K562 (cell line): ENCODE results near the gene KRT33A. TPM values are rescaled to one million over a fixed set of nuclear protein-coding genes. Genes with fewer than 3 reads are reported as not detected.

Source experiments
- ATAC-seq: fragments of 200-7000 bp; cut with Tn5 transposase; 3 replicates; pipeline ENCODE4 v1.9.1; 2020; ENCODE audit warnings: moderate library complexity
- BruUV-seq: library from RNA; stranded (reverse); fragments of 400-500 nt; replicated peaks from 2 replicates; lab custom pipeline; 2021; lab: Mats Ljungman, UMichigan
- CTCF ChIA-PET: fragments of 300-600 bp; formaldehyde crosslinking; extraction: SDS; loops from one replicate; lab custom pipeline; 2021; ENCODE audit warnings: low intra/inter-chr PET ratio; lab: Yijun Ruan, JAX
- POLR2A ChIA-PET: fragments of 300-600, 350-650 bp; sonication (Branson Sonifier 250); formaldehyde crosslinking; extraction: SDS; loops from one replicate; lab custom pipeline; 2021; ENCODE audit warnings: antibody characterized with exemption, inconsistent platforms; lab: Yijun Ruan, JAX
- DNase-seq, 4 experiments: peaks; one replicate each; pipeline versions ENCODE4 v3.0.0 to v3.0.0-alpha.2; 2011 to 2018; ENCODE audit warnings: low spot score in 3 of 4, mixed read lengths in 3 of 4; ENCODE audit errors: extremely low read depth in 1 of 4
- FAIRE-seq: peaks from 2 replicates; lab custom pipeline; 2011; peaks lifted over from hg19 to GRCh38; lab: Jason Lieb, UNC
- H2AFZ ChIP-seq: 2 replicates; pipeline ENCODE4 v1.6.0; 2011; ENCODE audit warnings: low read depth, low read length, control low read depth, inconsistent platforms
- H3K27ac ChIP-seq: fragments of 200-600 bp; 3 replicates; pipeline ENCODE4 v1.8.0; 2011; ENCODE audit warnings: low read depth, mild to moderate bottlenecking, control low read depth, inconsistent platforms, low read length, moderate library complexity, mixed read lengths; ENCODE audit errors: extremely low read depth
- H3K27me3 ChIP-seq, 2 experiments: fragments of 300-600 bp in 1 of 2; 2 replicates in 1 of 2; 3 replicates in 1 of 2; pipeline versions ENCODE4 v1.6.0 to v1.8.0; 2011; ENCODE audit warnings: inconsistent platforms in 2 of 2, low read length in 2 of 2, mild to moderate bottlenecking in 1 of 2, mixed read lengths in 1 of 2, moderate library complexity in 1 of 2; ENCODE audit not compliant: control insufficient read depth in 2 of 2, insufficient read depth in 2 of 2
- H3K36me3 ChIP-seq: fragments of 300-600 bp; 3 replicates; pipeline ENCODE4 v1.8.0; 2011; ENCODE audit warnings: mild to moderate bottlenecking, low read length, inconsistent platforms; ENCODE audit not compliant: control insufficient read depth, insufficient read depth
- H3K4me1 ChIP-seq, 2 experiments: fragments of 200-600 bp in 1 of 2; replicated peaks in 1 of 2; 2 replicates in 1 of 2; 3 replicates in 1 of 2; pipeline versions ENCODE4 v1.5.1 to v1.8.0; 2011; ENCODE audit warnings: inconsistent platforms in 2 of 2, low read length in 2 of 2, mild to moderate bottlenecking in 1 of 2, mixed read lengths in 1 of 2, moderate library complexity in 1 of 2; ENCODE audit not compliant: control insufficient read depth in 2 of 2, insufficient read depth in 2 of 2
- H3K4me2 ChIP-seq: 2 replicates; pipeline ENCODE4 v1.6.1; 2011; ENCODE audit warnings: low read length, control low read depth, inconsistent platforms, mixed read lengths; ENCODE audit not compliant: insufficient read depth
- H3K4me3 ChIP-seq: fragments of 200-600 bp; sonication (generic), shearing (Covaris generic); 2 replicates; pipeline ENCODE4 v1.5.1; 2016; ENCODE audit warnings: control low read depth, inconsistent platforms
- H3K79me2 ChIP-seq: fragments of 200-600 bp; 3 replicates; pipeline ENCODE4 v1.8.0; 2011; ENCODE audit warnings: low read length, inconsistent platforms; ENCODE audit not compliant: control insufficient read depth, insufficient read depth
- H3K9ac ChIP-seq, 2 experiments: 2 replicates each; pipeline versions ENCODE4 v1.6.0 to v1.6.1; 2011; ENCODE audit warnings: low read depth in 2 of 2, low read length in 2 of 2, control low read depth in 1 of 2, inconsistent platforms in 1 of 2, mild to moderate bottlenecking in 1 of 2, mixed read lengths in 1 of 2; ENCODE audit not compliant: insufficient read depth in 1 of 2
- H3K9me1 ChIP-seq: one replicate; pipeline ENCODE4 v1.6.0; 2011; ENCODE audit warnings: inconsistent platforms, mild to moderate bottlenecking, low read length, moderate library complexity; ENCODE audit not compliant: control insufficient read depth, insufficient read depth
- H3K9me3 ChIP-seq: replicated peaks from 2 replicates; pipeline ENCODE4 v1.5.1; 2011; ENCODE audit warnings: low read depth, low read length, inconsistent platforms; ENCODE audit not compliant: control insufficient read depth, insufficient read depth
- H4K20me1 ChIP-seq: replicated peaks from 2 replicates; pipeline ENCODE4 v1.6.1; 2011; ENCODE audit warnings: low read length, inconsistent platforms, mixed read lengths; ENCODE audit not compliant: control insufficient read depth, insufficient read depth
- ADNP ChIP-seq: fragments of 200-800 bp; sonication (Bioruptor generic); IDR thresholded peaks from 2 replicates; pipeline ENCODE4 v1.6.1; 2016; ENCODE audit warnings: missing genetic modification characterization, missing compliant biosample characterization
- ARID2 ChIP-seq: fragments of 450-650 bp; IDR thresholded peaks from 2 replicates; pipeline ENCODE4 v1.6.1; 2017; ENCODE audit warnings: antibody characterized with exemption, mild to moderate bottlenecking
- CBFB ChIP-seq: sonication (generic); formaldehyde crosslinking; IDR thresholded peaks from 2 replicates; pipeline ENCODE4 v1.4.0; 2020; ENCODE audit warnings: mild to moderate bottlenecking, missing genetic modification reagents
- DNMT1 ChIP-seq: fragments of 450-650 bp; IDR thresholded peaks from 2 replicates; pipeline ENCODE4 v1.6.1; 2016; ENCODE audit warnings: antibody characterized with exemption, mild to moderate bottlenecking
- EP400 ChIP-seq: fragments of 450-650 bp; IDR thresholded peaks from 2 replicates; pipeline ENCODE4 v1.6.1; 2017; ENCODE audit warnings: antibody characterized with exemption, mild to moderate bottlenecking, moderate library complexity
- GMEB1 ChIP-seq: fragments of 250-450 bp; sonication (Bioruptor Pico); IDR thresholded peaks from 2 replicates; pipeline ENCODE4 v1.4.0; 2020; ENCODE audit warnings: mild to moderate bottlenecking
- HES1 ChIP-seq: fragments of 450-650 bp; IDR thresholded peaks from 2 replicates; pipeline ENCODE4 v1.6.1; 2016; ENCODE audit warnings: low read depth, mild to moderate bottlenecking, moderate library complexity
- MAFK ChIP-seq: IDR thresholded peaks from 2 replicates; pipeline ENCODE4 v1.6.1; 2011; ENCODE audit warnings: low read length, improper control_type of control experiment
- MYNN ChIP-seq, 2 experiments: sonication (generic); formaldehyde crosslinking in 1 of 2; IDR thresholded peaks; 2 replicates each; pipeline versions ENCODE4 v1.5.0 to v1.6.1; 2016 to 2020; ENCODE audit warnings: antibody characterized with exemption in 1 of 2, missing genetic modification reagents in 1 of 2
- SMARCC2 ChIP-seq: fragments of 450-650 bp; IDR thresholded peaks from 2 replicates; pipeline ENCODE4 v1.6.1; 2017; ENCODE audit warnings: antibody characterized with exemption, moderate library complexity, mild to moderate bottlenecking, low read depth
- SNIP1 ChIP-seq: fragments of 450-650 bp; IDR thresholded peaks from 2 replicates; pipeline ENCODE4 v1.7.1; 2017; ENCODE audit warnings: low read depth, mild to moderate bottlenecking
- SRSF7 ChIP-seq: fragments of 200-400 bp; formaldehyde crosslinking; optimal IDR thresholded peaks from 2 replicates; pipeline ENCODE3; 2017; ENCODE audit warnings: mild to moderate bottlenecking, low read depth, low read length
- ZNF41 ChIP-seq: fragments of 250-450 bp; sonication (Bioruptor Pico); conservative IDR thresholded peaks from 2 replicates; pipeline ENCODE4 v1.4.0; 2020; ENCODE audit warnings: mild to moderate bottlenecking
- ZNF449 ChIP-seq: fragments of 250-450 bp; sonication (Bioruptor Pico); IDR thresholded peaks from 2 replicates; pipeline ENCODE4 v1.8.0; 2022; ENCODE audit warnings: moderate library complexity, mild to moderate bottlenecking, inconsistent platforms
- ZNF766 ChIP-seq: fragments of 200-800 bp; sonication (Bioruptor generic); conservative IDR thresholded peaks from 2 replicates; pipeline ENCODE4 v1.6.1; 2016; ENCODE audit warnings: missing genetic modification characterization, missing compliant biosample characterization
- ZSCAN29 ChIP-seq: fragments of 450-650 bp; IDR thresholded peaks from 2 replicates; pipeline ENCODE4 v1.6.1; 2017
- WGBS: fragments of 100-300 bp; shearing (Covaris generic); methylation state at CpG from one replicate; pipeline ENCODE4 v1.1.6; 2016; ENCODE audit warnings: low coverage, mixed read lengths; ENCODE audit not compliant: insufficient coverage; ENCODE audit errors: missing lambda C conversion rate; 5-methylcytosine and 5-hydroxymethylcytosine counted together
- in situ Hi-C: fragments of 300-500 bp; cut with MboI; formaldehyde crosslinking; loops from 4 replicates; pipeline ENCODE4 v1.15.0; 2018; ENCODE audit warnings: inconsistent platforms, mixed read lengths
- intact Hi-C: fragments of 100-400 bp; cut with micrococcal nuclease; formaldehyde crosslinking; loops from 2 replicates; pipeline ENCODE4 v1.14.2; 2022
- polyA plus RNA-seq, 8 experiments: library from polyadenylated mRNA; depleted of rRNA in 4 of 8; stranded (reverse) in 5 of 8; unstranded in 3 of 8; fragments of >200 nt; fragmentation: Nextera tagmentation in 2 of 8; fragmentation: Illumina TruSeq in 1 of 8; extraction: Ambion mirVana in 2 of 8; extraction: Trizol in 1 of 8; gene quantifications; 2 replicates each; pipeline versions ENCODE4 v1.2.1 to v1.2.3, GENCODE V29; 2011 to 2014; ENCODE audit warnings: inconsistent platforms in 1 of 8, missing spikeins in 1 of 8
- total RNA-seq, 7 experiments: library from RNA; depleted of rRNA in 6 of 7; stranded (reverse); fragments of >200 nt in 6 of 7; fragmentation: Illumina TruSeq in 2 of 7; extraction: Trizol in 2 of 7; gene quantifications; 2 replicates each; pipeline versions ENCODE4 v1.2.1 to v1.2.3, GENCODE V29; 2011 to 2021; ENCODE audit warnings: low replicate concordance in 1 of 7

Gene KRT33A
- total and polyA plus RNA-seq, 9 of the 15 experiments (the other 6 are each of a cell fraction or from before 2014, with no cell fraction given) = not detected

- TF ChIP-seq GMEB1 (CRISPR knock-in tag) (no peak), HES1 (no peak), MYNN (IDR thresholded peaks at IDR 0.05) (no peak), MYNN (CRISPR knock-in tag; IDR thresholded peaks at IDR 0.05) (no peak), SRSF7 (no peak), ADNP (tag) (no peak), EP400 (no peak), DNMT1 (no peak)
- TF ChIP-seq, all 486 proteins: peak for 0
These were observed 18.4 kb upstream of the KRT33A start (continued) for GRCh38 chr17:41369023-41369422.

GRCh38 chr17:41367426-41368075 lies 16.9 kb upstream of the KRT33A start:
- ChIA-PET POLR2A (interaction anchor here (1.8 kb wide), 1 partner anchor 10 kb away, joined by 3 read pairs; no protein-coding TSS in a partner anchor), CTCF (no interaction called here)
- Histone ChIP-seq H3K9me1 (no peaks in the 10 kb centered on the region), H4K20me1 (no peaks in the 10 kb centered on the region), H3K9ac (no peak overlapping the region), H3K36me3 (no peaks in the 10 kb centered on the region), H3K27me3 (peaks cover 5 to 6% of the 10 kb centered on the region in 2 experiments; a peak in 2 of 5 replicates), H2AFZ (no peak overlapping the region), H3K79me2 (no peaks in the 10 kb centered on the region), H3K9me3 (no peaks in the 10 kb centered on the region), H3K4me2 (no peak overlapping the region), H3K4me3 (no peak overlapping the region), H3K27ac (no peak overlapping the region), H3K4me1 (no peaks in the 10 kb centered on the region)
- 2% methylated on average over 9 of the region's 10 CpGs for WGBS
- ATAC-seq (no peak), DNase-seq (no peak), FAIRE-seq (no peak)
- intact Hi-C loops = no loop called here
- in situ Hi-C loops = no loop called here
- no TSS peak for BruUV-seq
- TF ChIP-seq ZNF766 (CRISPR knock-in tag) = no peak
- no peak for TF ChIP-seq SNIP1
- TF ChIP-seq MAFK = no peak
- no peak for TF ChIP-seq ARID2
- TF ChIP-seq SMARCC2 = no peak
- no peak for TF ChIP-seq ZNF41
- TF ChIP-seq ZSCAN29 = no peak
- TF ChIP-seq ZNF449 (CRISPR knock-in tag) = no peak
- TF ChIP-seq CBFB = no peak
